ENCODE measurements around the gene PC. TPM values are rescaled to one million over a fixed set of nuclear protein-coding genes. Genes with fewer than 3 reads are reported as not detected.

The PC gene
- total RNA-seq, 4 donors from 2014 or later, result 4.7 to 7.0 (median 5.6) TPM

GRCh38 chr11:66859686-66860448 is 98.3 kb downstream of the PC start:
- Histone ChIP-seq H3K27me3 (no peaks in the 10 kb centered on the region), H3K4me1 (peaks cover 0 to 26% (median 8%) of the 10 kb centered on the region in 3 donors), H3K36me3 (peaks cover 0 to 23% of the 10 kb centered on the region in 2 donors), H3K27ac (no peak overlapping the region), H3K9me3 (no peaks in the 10 kb centered on the region), H3K4me3 (no peak overlapping the region)
- TF ChIP-seq POLR2AphosphoS5 (IDR thresholded peaks at IDR 0.05) (no peak), EP300 (IDR thresholded peaks at IDR 0.05) (no peak), POLR2A (IDR thresholded peaks at IDR 0.05) (no peak)
- TF ChIP-seq, protein P1, sequence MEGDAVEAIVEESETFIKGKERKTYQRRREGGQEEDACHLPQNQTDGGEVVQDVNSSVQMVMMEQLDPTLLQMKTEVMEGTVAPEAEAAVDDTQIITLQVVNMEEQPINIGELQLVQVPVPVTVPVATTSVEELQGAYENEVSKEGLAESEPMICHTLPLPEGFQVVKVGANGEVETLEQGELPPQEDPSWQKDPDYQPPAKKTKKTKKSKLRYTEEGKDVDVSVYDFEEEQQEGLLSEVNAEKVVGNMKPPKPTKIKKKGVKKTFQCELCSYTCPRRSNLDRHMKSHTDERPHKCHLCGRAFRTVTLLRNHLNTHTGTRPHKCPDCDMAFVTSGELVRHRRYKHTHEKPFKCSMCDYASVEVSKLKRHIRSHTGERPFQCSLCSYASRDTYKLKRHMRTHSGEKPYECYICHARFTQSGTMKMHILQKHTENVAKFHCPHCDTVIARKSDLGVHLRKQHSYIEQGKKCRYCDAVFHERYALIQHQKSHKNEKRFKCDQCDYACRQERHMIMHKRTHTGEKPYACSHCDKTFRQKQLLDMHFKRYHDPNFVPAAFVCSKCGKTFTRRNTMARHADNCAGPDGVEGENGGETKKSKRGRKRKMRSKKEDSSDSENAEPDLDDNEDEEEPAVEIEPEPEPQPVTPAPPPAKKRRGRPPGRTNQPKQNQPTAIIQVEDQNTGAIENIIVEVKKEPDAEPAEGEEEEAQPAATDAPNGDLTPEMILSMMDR (IDR thresholded peaks at IDR 0.05), result no peak
- WGBS, 2 donors (ENCODE audit: low coverage in 1 of 2), result 82% methylated on average over 6 of the region's 41 CpGs; no CpG with 5 or more reads in 1 of the 2 donors
- no peak for ATAC-seq

DNA sequence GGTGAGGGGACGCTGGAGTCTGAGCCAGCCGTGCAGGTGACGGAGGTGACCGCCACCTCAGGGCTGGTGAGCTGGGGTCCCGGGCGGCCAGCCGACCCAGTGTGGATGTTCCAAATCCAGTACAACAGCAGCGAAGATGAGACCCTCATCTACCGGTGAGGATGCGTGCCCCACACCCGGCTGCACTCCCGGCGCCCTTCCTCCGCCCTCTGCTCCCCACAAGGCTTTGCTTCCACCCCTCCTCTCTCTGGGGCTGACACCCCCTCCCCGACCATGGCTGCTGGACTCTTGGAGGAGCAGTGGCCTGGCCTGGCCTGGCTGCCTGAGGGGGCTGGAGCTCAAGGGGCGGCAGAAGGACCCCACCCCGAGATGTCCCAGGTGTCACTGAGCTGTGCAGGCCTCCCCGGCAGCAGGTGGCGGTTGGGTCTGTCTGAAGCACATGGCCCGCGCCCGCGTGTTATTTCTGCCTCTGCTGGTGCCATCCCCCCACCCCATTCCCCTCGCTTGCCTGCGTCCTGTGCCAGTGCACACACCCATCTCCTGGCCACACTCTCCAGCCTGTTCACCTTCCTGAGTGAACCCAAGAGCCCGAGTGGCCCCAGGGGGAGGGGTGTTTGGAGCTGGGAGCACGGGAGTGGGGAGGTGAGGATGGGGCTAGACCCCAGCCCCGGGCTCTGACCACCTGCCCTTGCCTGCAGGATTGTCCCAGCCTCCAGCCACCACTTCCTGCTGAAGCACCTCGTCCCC is 99.1 kb downstream of the PC start:
- WGBS, 2 donors (ENCODE audit: low coverage in 1 of 2), result 79% methylated on average over 10 of the region's 29 CpGs; no CpG with 5 or more reads in 1 of the 2 donors
- ATAC-seq, result no peak
- Histone ChIP-seq H3K27ac (no peak overlapping the region), H3K27me3 (no peaks in the 10 kb centered on the region), H3K9me3 (no peaks in the 10 kb centered on the region), H3K4me3 (no peak overlapping the region), H3K36me3 (peaks cover 0 to 23% of the 10 kb centered on the region in 2 donors), H3K4me1 (peaks cover 0 to 26% (median 8%) of the 10 kb centered on the region in 3 donors)
- no peak for TF ChIP-seq POLR2AphosphoS5 (IDR thresholded peaks at IDR 0.05)
- no peak for TF ChIP-seq POLR2A (IDR thresholded peaks at IDR 0.05)
- TF ChIP-seq EP300 (IDR thresholded peaks at IDR 0.05), result no peak
- TF ChIP-seq, protein P1 (IDR thresholded peaks at IDR 0.05), result no peak

DNA sequence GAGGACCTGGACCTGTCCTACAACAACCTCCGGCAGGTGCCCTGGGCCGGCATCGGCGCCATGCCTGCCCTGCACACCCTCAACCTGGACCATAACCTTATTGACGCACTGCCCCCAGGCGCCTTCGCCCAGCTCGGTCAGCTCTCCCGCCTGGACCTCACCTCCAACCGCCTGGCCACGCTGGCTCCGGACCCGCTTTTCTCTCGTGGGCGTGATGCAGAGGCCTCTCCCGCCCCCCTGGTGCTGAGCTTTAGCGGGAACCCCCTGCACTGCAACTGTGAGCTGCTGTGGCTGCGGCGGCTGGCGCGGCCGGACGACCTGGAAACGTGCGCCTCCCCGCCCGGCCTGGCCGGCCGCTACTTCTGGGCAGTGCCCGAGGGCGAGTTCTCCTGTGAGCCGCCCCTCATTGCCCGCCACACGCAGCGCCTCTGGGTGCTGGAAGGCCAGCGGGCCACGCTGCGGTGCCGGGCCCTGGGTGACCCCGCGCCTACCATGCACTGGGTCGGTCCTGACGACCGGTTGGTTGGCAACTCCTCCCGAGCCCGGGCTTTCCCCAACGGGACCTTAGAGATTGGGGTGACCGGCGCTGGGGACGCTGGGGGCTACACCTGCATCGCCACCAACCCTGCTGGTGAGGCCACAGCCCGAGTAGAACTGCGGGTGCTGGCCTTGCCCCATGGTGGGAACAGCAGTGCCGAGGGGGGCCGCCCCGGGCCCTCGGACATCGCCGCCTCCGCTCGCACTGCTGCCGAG is 99.8 kb downstream of the PC start:
- Histone ChIP-seq H3K27me3 (no peaks in the 10 kb centered on the region), H3K9me3 (no peaks in the 10 kb centered on the region), H3K4me1 (peaks cover 0 to 26% (median 8%) of the 10 kb centered on the region in 3 donors), H3K4me3 (no peak overlapping the region), H3K36me3 (peaks cover 0 to 23% of the 10 kb centered on the region in 2 donors), H3K27ac (peak overlapping the region in 1 of 4 donors; percentile 86)
- ATAC-seq, result no peak
- WGBS, 2 donors (ENCODE audit: low coverage in 1 of 2), result 100% methylated on average over 3 of the region's 62 CpGs; no CpG with 5 or more reads in 1 of the 2 donors
- TF ChIP-seq EP300 (IDR thresholded peaks at IDR 0.05) (no peak), POLR2A (IDR thresholded peaks at IDR 0.05) (no peak), POLR2AphosphoS5 (IDR thresholded peaks at IDR 0.05) (no peak)
- TF ChIP-seq, protein P1 (IDR thresholded peaks at IDR 0.05), result no peak

DNA sequence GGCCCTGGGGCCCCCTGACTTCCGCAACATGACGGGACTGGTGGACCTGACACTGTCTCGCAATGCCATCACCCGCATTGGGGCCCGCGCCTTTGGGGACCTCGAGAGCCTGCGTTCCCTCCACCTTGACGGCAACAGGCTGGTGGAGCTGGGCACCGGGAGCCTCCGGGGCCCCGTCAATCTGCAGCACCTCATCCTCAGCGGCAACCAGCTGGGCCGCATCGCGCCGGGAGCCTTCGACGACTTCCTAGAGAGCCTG is 100.3 kb downstream of the PC start:
- Histone ChIP-seq H3K36me3 (peaks cover 0 to 23% of the 10 kb centered on the region in 2 donors), H3K4me1 (peaks cover 0 to 26% (median 8%) of the 10 kb centered on the region in 3 donors), H3K4me3 (no peak overlapping the region), H3K9me3 (no peaks in the 10 kb centered on the region), H3K27ac (peak overlapping the region in 2 of 4 donors; percentile 86 to 94), H3K27me3 (no peaks in the 10 kb centered on the region)
- TF ChIP-seq POLR2AphosphoS5 (IDR thresholded peaks at IDR 0.05), result no peak
- TF ChIP-seq, protein P1 (IDR thresholded peaks at IDR 0.05), result no peak
- no peak for TF ChIP-seq POLR2A (IDR thresholded peaks at IDR 0.05)
- no peak for TF ChIP-seq EP300 (IDR thresholded peaks at IDR 0.05)
- WGBS, 2 donors (ENCODE audit: low coverage in 1 of 2), result no CpG with 5 or more reads among the region's 19 CpGs
- ATAC-seq, result no peak
